Tibial nerve (tissue), 4 donors: ENCODE measurements around the gene DGKI. TPM values are rescaled to one million over a fixed set of nuclear protein-coding genes. Genes with fewer than 3 reads are reported as not detected.

Experiments
- DNase-seq, 2 donors: peaks; one replicate each; pipeline ENCODE4 v3.0.0-alpha.2; 2019; ENCODE audit warnings: low spot score in 2 of 2
- H3K27ac ChIP-seq, 4 donors: fragments of 200-600 bp; sonication (generic) in 3 of 4; one replicate each; pipeline ENCODE4 v1.5.1; 2017 to 2019; ENCODE audit warnings: mild to moderate bottlenecking in 1 of 4
- H3K27me3 ChIP-seq, 2 donors: fragments of 200-600 bp; sonication (generic) in 1 of 2; one replicate each; pipeline versions ENCODE4 v1.5.1 to v1.6.0; 2017 to 2019
- H3K36me3 ChIP-seq, 3 donors: fragments of 200-600 bp; sonication (generic); one replicate each; pipeline ENCODE4 v1.5.1; 2018 to 2019
- H3K4me1 ChIP-seq, 4 donors: fragments of 200-600 bp; sonication (generic) in 3 of 4; one replicate each; pipeline ENCODE4 v1.5.1; 2017 to 2019
- H3K4me3 ChIP-seq, 4 donors: fragments of 200-600 bp; sonication (generic) in 3 of 4; one replicate each; pipeline ENCODE4 v1.5.1; 2017 to 2019; ENCODE audit warnings: mild to moderate bottlenecking in 1 of 4, moderate library complexity in 1 of 4
- H3K9me3 ChIP-seq, 4 donors: fragments of 200-600 bp; sonication (generic) in 3 of 4; one replicate each; pipeline ENCODE4 v1.5.1; 2017 to 2019
- EP300 ChIP-seq, 2 donors: sonication (generic); formaldehyde crosslinking; IDR thresholded peaks; one replicate each; pipeline ENCODE4 v1.6.1; 2017; ENCODE audit warnings: antibody characterized with exemption in 2 of 2, mild to moderate bottlenecking in 1 of 2
- POLR2A ChIP-seq, 2 donors: fragments of 450-650 bp; IDR thresholded peaks; one replicate each; pipeline ENCODE4 v1.6.1; 2017; ENCODE audit warnings: antibody characterized with exemption in 2 of 2, mild to moderate bottlenecking in 2 of 2, moderate library complexity in 2 of 2
- WGBS, 2 donors: methylation state at CpG; one replicate each; pipeline ENCODE4 v1.1.5; 2018; 5-methylcytosine and 5-hydroxymethylcytosine counted together
- total RNA-seq, 4 donors: library from RNA; depleted of rRNA; stranded (reverse); fragments of >200 nt; gene quantifications; one replicate each; pipeline ENCODE4 v1.1.0, GENCODE V29; 2016
- TF ChIP-seq, protein P1 (sequence below), 5 experiments: fragments of 200-600 bp in 3 of 5; fragments of 450-650 bp in 2 of 5; sonication (generic) in 3 of 5; IDR thresholded peaks; one replicate each; pipeline ENCODE4 v1.5.1; 2016 to 2019; ENCODE audit warnings: antibody characterized with exemption in 5 of 5, mild to moderate bottlenecking in 3 of 5, moderate library complexity in 2 of 5

Gene DGKI
- total RNA-seq, 4 donors from 2014 or later = 0.21 to 2.7 (median 1.7) TPM

DNA sequence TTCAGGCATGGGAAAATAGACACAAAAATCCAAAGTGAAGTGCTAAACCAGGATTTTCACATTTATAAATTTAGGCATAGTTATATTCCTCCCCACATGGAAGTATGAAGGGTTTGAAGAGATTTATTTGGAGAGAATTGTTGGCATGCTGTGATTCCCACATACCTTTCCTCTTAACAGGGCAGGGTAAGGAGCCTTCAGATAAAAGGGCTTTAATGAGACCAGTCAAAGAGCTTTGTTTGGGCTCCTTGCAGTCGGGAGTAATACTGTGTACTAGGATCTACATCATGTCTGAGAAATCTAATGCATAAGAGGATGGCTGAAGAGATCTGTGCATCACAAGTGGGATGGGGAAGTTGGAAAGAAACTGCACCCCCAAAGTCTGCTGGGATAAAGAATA, 362.4 kb downstream of the DGKI start:
- Histone ChIP-seq H3K27me3 (no peaks in the 10 kb centered on the region), H3K27ac (no peak overlapping the region), H3K36me3 (no peaks in the 10 kb centered on the region), H3K4me1 (no peaks in the 10 kb centered on the region), H3K4me3 (no peak overlapping the region), H3K9me3 (no peaks in the 10 kb centered on the region)
- DNase-seq = no peak
- 20 to 41% methylated on average over 1 of the region's 1 CpG for WGBS, 2 donors
- TF ChIP-seq, protein P1, sequence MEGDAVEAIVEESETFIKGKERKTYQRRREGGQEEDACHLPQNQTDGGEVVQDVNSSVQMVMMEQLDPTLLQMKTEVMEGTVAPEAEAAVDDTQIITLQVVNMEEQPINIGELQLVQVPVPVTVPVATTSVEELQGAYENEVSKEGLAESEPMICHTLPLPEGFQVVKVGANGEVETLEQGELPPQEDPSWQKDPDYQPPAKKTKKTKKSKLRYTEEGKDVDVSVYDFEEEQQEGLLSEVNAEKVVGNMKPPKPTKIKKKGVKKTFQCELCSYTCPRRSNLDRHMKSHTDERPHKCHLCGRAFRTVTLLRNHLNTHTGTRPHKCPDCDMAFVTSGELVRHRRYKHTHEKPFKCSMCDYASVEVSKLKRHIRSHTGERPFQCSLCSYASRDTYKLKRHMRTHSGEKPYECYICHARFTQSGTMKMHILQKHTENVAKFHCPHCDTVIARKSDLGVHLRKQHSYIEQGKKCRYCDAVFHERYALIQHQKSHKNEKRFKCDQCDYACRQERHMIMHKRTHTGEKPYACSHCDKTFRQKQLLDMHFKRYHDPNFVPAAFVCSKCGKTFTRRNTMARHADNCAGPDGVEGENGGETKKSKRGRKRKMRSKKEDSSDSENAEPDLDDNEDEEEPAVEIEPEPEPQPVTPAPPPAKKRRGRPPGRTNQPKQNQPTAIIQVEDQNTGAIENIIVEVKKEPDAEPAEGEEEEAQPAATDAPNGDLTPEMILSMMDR (IDR thresholded peaks at IDR 0.05) = no peak
- TF ChIP-seq POLR2A (IDR thresholded peaks at IDR 0.05) (no peak), EP300 (IDR thresholded peaks at IDR 0.05) (no peak)

DNA sequence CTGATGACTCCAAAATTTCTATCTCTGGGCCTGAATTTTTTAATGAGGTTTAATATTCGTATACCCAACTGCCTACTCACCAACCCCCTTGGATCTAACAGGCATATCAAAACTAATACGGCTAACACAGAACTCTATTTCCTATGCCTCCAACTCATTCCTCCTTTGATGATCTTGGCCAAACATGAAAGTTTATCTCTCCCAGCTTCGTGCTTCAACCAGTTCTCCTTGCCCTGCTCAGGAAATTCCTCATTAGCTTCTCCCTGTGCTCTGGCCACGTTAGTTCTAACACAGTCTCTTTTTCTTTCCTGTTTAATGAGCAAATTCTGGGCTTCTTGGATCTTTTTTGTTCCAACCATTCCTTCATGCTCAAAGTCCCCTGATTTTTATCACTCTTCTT, 364.3 kb downstream of the DGKI start:
- H3K9me3 ChIP-seq = no peaks in the 10 kb centered on the region
- H3K27ac ChIP-seq = no peak overlapping the region
- no peaks in the 10 kb centered on the region for H3K36me3 ChIP-seq
- TF ChIP-seq POLR2A (IDR thresholded peaks at IDR 0.05) (no peak), EP300 (IDR thresholded peaks at IDR 0.05) (no peak)
- TF ChIP-seq, protein P1 (IDR thresholded peaks at IDR 0.05) = no peak
- no peak for DNase-seq
- H3K4me3 ChIP-seq = no peak overlapping the region
- H3K4me1 ChIP-seq = no peaks in the 10 kb centered on the region
- H3K27me3 ChIP-seq = no peaks in the 10 kb centered on the region
- WGBS, 2 donors = 73% methylated on average over 4 of the region's 4 CpGs

- Histone ChIP-seq H3K4me1 (no peaks in the 10 kb centered on the region), H3K27me3 (no peaks in the 10 kb centered on the region), H3K36me3 (no peaks in the 10 kb centered on the region), H3K27ac (no peak overlapping the region), H3K9me3 (no peaks in the 10 kb centered on the region), H3K4me3 (no peak overlapping the region)
- no peak for DNase-seq
- 57 to 59% methylated on average over 3 of the region's 3 CpGs for WGBS, 2 donors
- no peak for TF ChIP-seq POLR2A (IDR thresholded peaks at IDR 0.05)
- TF ChIP-seq, protein P1 (IDR thresholded peaks at IDR 0.05) = no peak
- no peak for TF ChIP-seq EP300 (IDR thresholded peaks at IDR 0.05)
Observed at GRCh38 chr7:137480824-137481365, 365.9 kb downstream of the DGKI start.

- 81 to 87% methylated on average over 1 of the region's 1 CpG for WGBS, 2 donors
- no peak for TF ChIP-seq POLR2A (IDR thresholded peaks at IDR 0.05)
- TF ChIP-seq EP300 (IDR thresholded peaks at IDR 0.05) = no peak
- TF ChIP-seq, protein P1 (IDR thresholded peaks at IDR 0.05) = no peak
Observed at GRCh38 chr7:137480401-137480800, 366.4 kb downstream of the DGKI start.

GRCh38 chr7:137476937-137477336, 369.8 kb downstream of the DGKI start:
- TF ChIP-seq POLR2A (IDR thresholded peaks at IDR 0.05) = no peak
- TF ChIP-seq, protein P1 (IDR thresholded peaks at IDR 0.05) = no peak
- no peak for TF ChIP-seq EP300 (IDR thresholded peaks at IDR 0.05)
- H3K27me3 ChIP-seq = no peaks in the 10 kb centered on the region
- DNase-seq = no peak
- H3K9me3 ChIP-seq = no peaks in the 10 kb centered on the region
- no peak overlapping the region for H3K4me3 ChIP-seq
- H3K27ac ChIP-seq = no peak overlapping the region
- H3K4me1 ChIP-seq = no peaks in the 10 kb centered on the region
- WGBS, 2 donors = 66 to 76% methylated on average over 1 of the region's 1 CpG
- H3K36me3 ChIP-seq = no peaks in the 10 kb centered on the region

More at GRCh38 chr7:137480401-137480800, 366.4 kb downstream of the DGKI start:
- Histone ChIP-seq H3K36me3 (no peaks in the 10 kb centered on the region), H3K4me1 (no peaks in the 10 kb centered on the region), H3K9me3 (no peaks in the 10 kb centered on the region), H3K4me3 (no peak overlapping the region), H3K27ac (no peak overlapping the region), H3K27me3 (no peaks in the 10 kb centered on the region)
- no peak for DNase-seq
